GM19043 (cell line): ENCODE data around the gene RNU5D-1.
"Not testable (repeated sequence)": the region's sequence is repeated elsewhere in the genome, so short reads cannot be mapped to it uniquely, and the experiment has no call there.

Experiments used
- ATAC-seq: cut with Tn5 transposase; IDR thresholded peaks from one replicate; pipeline ENCODE4 v1.9.1; 2021; ENCODE audit warnings: low read depth; ENCODE audit not compliant: unreplicated experiment

RNU5D-1 gene

GRCh38 chr1:44705470-44705869 is 25.5 kb downstream of the RNU5D-1 start:
- ATAC-seq = no peak

GRCh38 chr1:44701141-44701573 is 29.8 kb downstream of the RNU5D-1 start:
- ATAC-seq = no peak

- ATAC-seq = no peak
Observed at GRCh38 chr1:44700573-44700972, 30.4 kb downstream of the RNU5D-1 start.

- not testable (repeated sequence) for ATAC-seq
Observed at GRCh38 chr1:44699375-44699774, 31.6 kb downstream of the RNU5D-1 start.

GRCh38 chr1:44698138-44698537 is 32.8 kb downstream of the RNU5D-1 start:
- ATAC-seq = no peak

DNA sequence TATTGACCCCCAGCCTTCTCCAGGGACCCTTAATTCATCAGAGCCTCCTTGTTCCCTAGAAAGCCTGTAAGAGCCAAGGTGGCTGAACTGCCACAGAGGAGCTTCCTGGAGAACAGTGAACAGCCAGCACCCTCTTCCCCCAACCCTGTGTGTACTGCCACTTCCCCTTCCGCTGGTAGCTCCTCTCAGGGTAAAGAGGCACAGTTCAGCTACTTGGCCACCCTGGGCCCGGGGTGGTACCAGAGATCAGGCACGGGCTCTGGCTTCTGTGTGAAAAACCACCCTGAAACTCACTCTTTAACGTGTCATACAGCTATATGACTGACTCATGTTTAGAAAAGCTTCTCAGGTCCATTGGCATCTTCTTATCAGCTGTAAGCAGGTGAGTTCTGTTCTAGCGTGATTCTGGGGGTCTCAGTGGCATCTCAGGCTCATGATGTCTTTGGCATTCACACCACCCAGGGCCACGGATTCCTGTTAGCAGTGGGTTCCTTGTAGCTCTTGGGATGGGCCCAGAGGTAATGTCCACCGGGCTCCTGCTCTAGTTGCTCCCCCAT is 34.1 kb downstream of the RNU5D-1 start:
- ATAC-seq = no peak

DNA sequence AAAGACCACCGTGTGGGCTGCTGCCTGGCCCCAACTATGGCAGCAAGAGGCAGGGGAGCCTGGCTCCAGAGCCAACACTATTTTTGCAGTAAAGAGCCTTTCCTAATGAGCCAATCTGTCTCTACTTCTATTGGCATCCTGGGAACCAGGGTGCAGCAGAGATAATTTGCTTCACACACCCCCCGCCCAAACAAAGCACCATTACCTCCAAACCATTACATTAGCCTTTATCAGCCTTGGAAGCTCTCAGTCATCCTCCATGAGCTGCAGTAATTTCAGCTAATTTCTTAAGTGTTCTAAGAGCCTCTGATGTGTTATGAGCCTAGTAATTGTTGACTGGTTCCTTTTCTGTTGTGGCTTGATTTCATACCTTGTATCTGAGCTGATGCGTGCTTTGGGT is 34.9 kb downstream of the RNU5D-1 start:
- ATAC-seq = no peak

GRCh38 chr1:44695671-44696070 is 35.3 kb downstream of the RNU5D-1 start:
- ATAC-seq = no peak

DNA sequence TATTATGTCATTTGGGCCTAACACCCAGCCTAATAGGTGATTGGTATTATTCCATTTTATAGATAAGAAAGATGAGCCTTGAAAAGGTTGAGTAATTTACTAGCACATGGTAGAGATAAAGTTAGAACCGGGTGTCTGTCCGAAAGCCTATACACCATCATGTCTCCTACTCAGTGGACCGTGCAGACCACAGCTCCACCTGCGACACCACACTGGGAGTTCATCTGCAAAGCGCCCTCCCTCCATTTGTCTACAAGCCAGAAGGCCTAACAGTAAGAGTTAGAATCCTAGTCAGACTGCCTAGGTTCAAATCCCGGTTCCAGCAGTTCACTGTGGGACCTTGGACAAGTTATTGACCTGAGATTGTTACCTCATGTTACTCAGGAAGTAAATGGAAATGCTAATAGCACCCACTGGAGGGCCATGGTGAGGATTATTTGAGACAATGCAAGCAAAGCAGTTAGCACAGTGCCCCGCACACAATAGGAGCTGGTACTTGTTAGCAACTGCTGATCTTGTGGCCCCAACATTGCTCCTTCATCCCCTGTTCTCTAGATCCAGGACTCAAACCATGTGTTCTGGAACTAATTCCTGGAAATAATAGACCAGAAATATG is 36.0 kb downstream of the RNU5D-1 start:
- peak; percentile 66 for ATAC-seq

- ATAC-seq = no peak
Observed at GRCh38 chr1:44693900-44694299, 37.1 kb downstream of the RNU5D-1 start.

DNA sequence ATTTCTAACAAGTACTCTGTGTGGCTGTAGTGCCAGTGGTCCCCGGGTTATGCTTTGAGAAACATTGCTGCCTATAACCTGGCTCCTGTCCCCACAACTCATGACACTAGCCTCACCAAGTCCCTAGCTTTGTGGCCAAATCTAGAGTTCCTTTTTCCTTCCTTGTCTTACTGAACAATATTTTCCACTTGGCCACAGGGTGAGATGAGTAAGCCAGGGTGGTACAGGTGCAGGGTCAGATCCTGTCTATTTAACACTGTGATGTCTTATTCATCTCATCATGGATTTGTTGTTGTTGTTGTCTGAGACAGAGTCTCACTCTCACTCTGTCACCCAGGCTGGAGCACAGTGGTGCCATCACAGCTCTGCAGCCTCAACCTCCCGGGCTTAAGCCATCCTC is 37.8 kb downstream of the RNU5D-1 start:
- no peak for ATAC-seq

DNA sequence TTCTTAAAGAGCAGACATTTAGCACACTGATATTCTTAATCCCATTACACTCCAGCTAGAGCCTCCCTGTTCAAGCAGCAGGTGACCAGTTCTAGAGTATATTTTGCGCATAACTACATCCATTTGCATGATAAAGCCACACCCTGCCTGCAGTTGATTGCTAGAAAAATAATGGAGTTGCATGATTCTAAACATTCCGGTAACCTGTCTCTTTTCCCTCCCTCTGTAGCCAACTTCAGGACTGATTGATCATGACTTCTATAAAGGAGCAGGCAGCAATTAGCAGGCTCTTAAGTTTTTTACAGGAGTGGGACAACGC is 41.6 kb downstream of the RNU5D-1 start:
- ATAC-seq = no peak

DNA sequence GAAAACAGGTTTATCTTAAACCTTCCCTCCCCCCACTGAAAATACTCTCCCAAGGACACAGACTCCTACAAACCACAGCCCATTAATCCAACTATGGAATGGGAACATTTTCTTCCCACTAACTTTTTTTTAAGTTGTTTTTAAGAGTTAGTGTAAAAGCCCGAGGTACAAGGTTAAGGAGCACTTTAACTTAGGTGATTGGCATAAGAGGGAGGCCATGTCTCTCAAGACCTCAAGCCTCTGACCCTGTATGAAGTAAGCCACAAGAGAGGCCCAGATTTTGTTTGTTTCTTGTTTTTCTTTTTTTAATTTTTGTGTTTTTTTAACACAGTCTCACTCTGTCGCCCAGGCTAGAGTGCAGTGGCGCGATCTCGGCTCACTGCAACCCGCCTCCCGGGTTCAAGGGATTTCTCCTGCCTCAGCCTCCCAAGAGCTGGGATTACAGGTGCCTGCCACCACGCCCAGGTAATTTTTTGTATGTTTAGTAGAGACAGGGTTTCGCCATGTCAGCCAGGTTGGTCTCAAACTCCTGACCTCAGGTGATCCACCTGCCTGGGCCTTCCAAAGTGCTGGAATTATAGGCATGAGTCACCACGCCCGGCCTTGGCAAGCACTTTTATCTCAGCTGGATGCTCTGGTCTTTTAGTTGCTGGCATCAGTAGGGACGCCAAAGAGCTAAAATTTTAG is 42.1 kb downstream of the RNU5D-1 start:
- ATAC-seq = no peak

GRCh38 chr1:44685881-44686280 is 45.1 kb downstream of the RNU5D-1 start:
- ATAC-seq = no peak

- ATAC-seq = no peak
Observed at GRCh38 chr1:44685218-44685617, 45.8 kb downstream of the RNU5D-1 start.

- peak; percentile 81 for ATAC-seq
Observed at GRCh38 chr1:44684525-44684924, 46.4 kb downstream of the RNU5D-1 start.

DNA sequence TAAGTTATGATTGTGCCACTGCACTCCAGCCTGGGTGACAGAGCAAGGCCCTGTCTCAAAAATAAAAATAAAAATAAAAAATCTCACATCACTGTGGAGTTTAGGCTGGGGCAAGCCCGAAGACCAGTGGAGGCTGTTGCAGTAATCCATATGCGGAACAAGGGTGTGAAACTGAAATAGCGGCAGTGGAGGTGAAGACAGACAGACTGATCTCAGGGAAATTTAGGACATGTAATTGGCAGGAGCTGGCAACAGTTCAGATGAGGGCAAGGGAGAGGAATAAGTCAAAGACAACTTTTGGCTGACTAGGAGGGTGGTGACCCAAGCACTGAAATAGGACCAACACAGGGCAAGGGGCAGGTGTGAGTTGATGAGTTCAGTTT is 48.1 kb downstream of the RNU5D-1 start:
- ATAC-seq = no peak

DNA sequence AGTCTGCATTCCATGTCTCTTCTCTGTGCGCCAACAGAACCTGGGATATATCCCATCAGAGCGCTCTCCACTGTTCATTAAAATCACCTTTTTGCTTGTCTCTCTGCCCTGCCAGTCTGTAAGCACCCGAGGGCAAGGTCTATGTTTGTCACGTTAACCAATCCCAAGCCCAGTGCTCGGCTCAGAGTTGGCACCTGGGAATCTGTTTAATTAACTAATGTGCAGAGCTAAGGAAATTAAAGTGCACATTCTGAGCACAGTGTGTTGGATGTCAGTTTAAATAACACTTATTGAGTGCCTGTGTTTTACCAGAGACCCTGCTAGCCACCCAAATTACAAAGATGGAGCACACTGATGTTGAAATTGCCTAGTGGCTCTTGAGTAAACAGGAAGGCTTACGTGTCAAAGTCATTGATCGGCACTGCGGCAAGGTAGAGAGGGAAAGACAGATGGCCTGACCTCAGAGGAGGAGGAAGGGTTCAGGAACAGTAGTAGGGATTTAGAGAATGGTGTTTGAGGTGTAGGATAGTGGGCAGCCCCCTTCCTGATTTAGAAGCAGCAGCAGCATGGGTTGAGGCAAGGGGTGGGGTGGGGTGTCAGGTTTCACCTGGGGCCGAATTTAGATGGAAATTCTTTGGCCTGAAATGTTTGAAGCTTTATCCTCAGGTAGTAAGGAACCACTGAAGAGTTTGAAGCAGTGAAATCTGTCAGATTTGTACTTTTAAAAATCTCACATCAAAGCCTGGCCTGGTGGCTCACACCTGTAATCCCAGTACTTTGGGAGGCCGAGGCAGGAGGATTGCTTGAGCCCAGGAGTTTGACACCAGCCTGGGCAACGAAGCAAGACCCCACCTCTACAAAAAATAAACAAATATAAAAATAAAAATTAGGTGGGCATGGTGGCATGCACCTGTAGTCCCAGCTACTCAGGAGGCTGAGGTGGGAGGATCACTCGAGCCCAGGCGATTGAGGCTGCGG is 48.8 kb downstream of the RNU5D-1 start:
- ATAC-seq = no peak
